ENCODE measurements around the gene NRXN3. TPM values are rescaled to one million over a fixed set of nuclear protein-coding genes. Genes with fewer than 3 reads are reported as not detected.

NRXN3 gene
- total and polyA plus RNA-seq, 2 experiments from 2014 or later: 0.08 to 0.11 TPM

- H4K20me1 ChIP-seq (ENCODE audit: insufficient read depth): no peaks in the 10 kb centered on the region
- in situ Hi-C loops (cut with MboI): no loop called here
- no peaks in the 10 kb centered on the region for H3K36me3 ChIP-seq (ENCODE audit: low read depth)
- no peak for DNase-seq
- no peaks in the 10 kb centered on the region for H3K79me2 ChIP-seq (ENCODE audit: insufficient read depth)
- H2AFZ ChIP-seq: no peak overlapping the region
- H3K9me3 ChIP-seq (ENCODE audit: low read depth): no peaks in the 10 kb centered on the region
- no peaks in the 10 kb centered on the region for H3F3A ChIP-seq (ENCODE audit: insufficient read depth)
- no peaks in the 10 kb centered on the region for H3K4me1 ChIP-seq (ENCODE audit: insufficient read depth)
- H3K9me2 ChIP-seq (ENCODE audit: insufficient read depth): no peaks in the 10 kb centered on the region
- no peak overlapping the region for H3K27ac ChIP-seq
- 24 to 25% methylated on average over 2 of the region's 2 CpGs for WGBS, 2 experiments (ENCODE audit: low coverage in 1 of 2, low lambda C conversion rate in 2 of 2, missing lambda C conversion rate in 2 of 2)
- H3K4me3 ChIP-seq: no peak overlapping the region
- H3K9ac ChIP-seq: no peak overlapping the region
- H3K4me2 ChIP-seq (ENCODE audit: unreplicated experiment): no peak overlapping the region
- no peaks in the 10 kb centered on the region for H3K27me3 ChIP-seq (replicated peaks; ENCODE audit: insufficient read depth)
- no peak for TF ChIP-seq EZH2phosphoT487 (IDR thresholded peaks at IDR 0.05; ENCODE audit: insufficient read depth, low read depth)
- no peak for TF ChIP-seq EZH2 (IDR thresholded peaks at IDR 0.05; ENCODE audit: insufficient read depth, poor library complexity, severe bottlenecking)
Measured at GRCh38 chr14:78278464-78279250, 108.5 kb downstream of the NRXN3 start.

GRCh38 chr14:78282437-78282836 lies 112.3 kb downstream of the NRXN3 start:
- 41 to 50% methylated on average over 6 of the region's 6 CpGs for WGBS, 2 experiments (ENCODE audit: low coverage in 1 of 2, low lambda C conversion rate in 2 of 2, missing lambda C conversion rate in 2 of 2)
- TF ChIP-seq EZH2 (IDR thresholded peaks at IDR 0.05; ENCODE audit: insufficient read depth, poor library complexity, severe bottlenecking) (no peak), EZH2phosphoT487 (IDR thresholded peaks at IDR 0.05; ENCODE audit: insufficient read depth, low read depth) (no peak)
- no peak for DNase-seq

GRCh38 chr14:78286210-78286609 lies 116.0 kb downstream of the NRXN3 start:
- H3K79me2 ChIP-seq (ENCODE audit: insufficient read depth): no peaks in the 10 kb centered on the region
- WGBS, 2 experiments (ENCODE audit: low coverage in 1 of 2, low lambda C conversion rate in 2 of 2, missing lambda C conversion rate in 2 of 2): 11 to 18% methylated on average over 3 of the region's 3 CpGs
- no peaks in the 10 kb centered on the region for H4K20me1 ChIP-seq (ENCODE audit: insufficient read depth)
- H3K36me3 ChIP-seq (ENCODE audit: low read depth): no peaks in the 10 kb centered on the region
- H3F3A ChIP-seq (ENCODE audit: insufficient read depth): no peaks in the 10 kb centered on the region
- H3K9me2 ChIP-seq (ENCODE audit: insufficient read depth): no peaks in the 10 kb centered on the region
- in situ Hi-C loops (cut with MboI): no loop called here
- H2AFZ ChIP-seq: no peak overlapping the region
- H3K27ac ChIP-seq: no peak overlapping the region
- no peaks in the 10 kb centered on the region for H3K9me3 ChIP-seq (ENCODE audit: low read depth)
- H3K27me3 ChIP-seq (replicated peaks; ENCODE audit: insufficient read depth): no peaks in the 10 kb centered on the region
- no peak overlapping the region for H3K4me2 ChIP-seq (ENCODE audit: unreplicated experiment)
- H3K9ac ChIP-seq: no peak overlapping the region
- DNase-seq: no peak
- H3K4me1 ChIP-seq (ENCODE audit: insufficient read depth): no peaks in the 10 kb centered on the region
- no peak overlapping the region for H3K4me3 ChIP-seq
- no peak for TF ChIP-seq EZH2phosphoT487 (IDR thresholded peaks at IDR 0.05; ENCODE audit: insufficient read depth, low read depth)
- TF ChIP-seq EZH2 (IDR thresholded peaks at IDR 0.05; ENCODE audit: insufficient read depth, poor library complexity, severe bottlenecking): no peak

More at GRCh38 chr14:78282437-78282836, 112.3 kb downstream of the NRXN3 start:
- Histone ChIP-seq H3K27ac (no peak overlapping the region), H3K79me2 (ENCODE audit: insufficient read depth) (no peaks in the 10 kb centered on the region), H3K4me2 (ENCODE audit: unreplicated experiment) (no peak overlapping the region), H3K9me3 (ENCODE audit: low read depth) (no peaks in the 10 kb centered on the region), H3K36me3 (ENCODE audit: low read depth) (no peaks in the 10 kb centered on the region), H3K9ac (no peak overlapping the region), H2AFZ (no peak overlapping the region), H3K4me1 (ENCODE audit: insufficient read depth) (no peaks in the 10 kb centered on the region), H3K9me2 (ENCODE audit: insufficient read depth) (no peaks in the 10 kb centered on the region), H3F3A (ENCODE audit: insufficient read depth) (no peaks in the 10 kb centered on the region), H4K20me1 (ENCODE audit: insufficient read depth) (no peaks in the 10 kb centered on the region), H3K4me3 (no peak overlapping the region), H3K27me3 (replicated peaks; ENCODE audit: insufficient read depth) (no peaks in the 10 kb centered on the region)
- in situ Hi-C loops (cut with MboI): no loop called here

GRCh38 chr14:78292003-78292402 lies 121.8 kb downstream of the NRXN3 start:
- no peaks in the 10 kb centered on the region for H3K79me2 ChIP-seq (ENCODE audit: insufficient read depth)
- no peaks in the 10 kb centered on the region for H3F3A ChIP-seq (ENCODE audit: insufficient read depth)
- 12 to 15% methylated on average over 3 of the region's 3 CpGs for WGBS, 2 experiments (ENCODE audit: low coverage in 1 of 2, low lambda C conversion rate in 2 of 2, missing lambda C conversion rate in 2 of 2)
- no peak overlapping the region for H3K9ac ChIP-seq
- no peaks in the 10 kb centered on the region for H3K4me1 ChIP-seq (ENCODE audit: insufficient read depth)
- H3K4me3 ChIP-seq: no peak overlapping the region
- in situ Hi-C loops (cut with MboI): no loop called here
- TF ChIP-seq EZH2phosphoT487 (IDR thresholded peaks at IDR 0.05; ENCODE audit: insufficient read depth, low read depth) (no peak), EZH2 (IDR thresholded peaks at IDR 0.05; ENCODE audit: insufficient read depth, poor library complexity, severe bottlenecking) (no peak)
- no peak overlapping the region for H2AFZ ChIP-seq
- DNase-seq: no peak
- no peaks in the 10 kb centered on the region for H4K20me1 ChIP-seq (ENCODE audit: insufficient read depth)
- no peak overlapping the region for H3K27ac ChIP-seq
- no peaks in the 10 kb centered on the region for H3K9me3 ChIP-seq (ENCODE audit: low read depth)
- no peaks in the 10 kb centered on the region for H3K36me3 ChIP-seq (ENCODE audit: low read depth)
- H3K27me3 ChIP-seq (replicated peaks; ENCODE audit: insufficient read depth): no peaks in the 10 kb centered on the region
- no peak overlapping the region for H3K4me2 ChIP-seq (ENCODE audit: unreplicated experiment)
- no peaks in the 10 kb centered on the region for H3K9me2 ChIP-seq (ENCODE audit: insufficient read depth)
